ENCODE results near the gene CASP6.

CASP6 gene

DNA sequence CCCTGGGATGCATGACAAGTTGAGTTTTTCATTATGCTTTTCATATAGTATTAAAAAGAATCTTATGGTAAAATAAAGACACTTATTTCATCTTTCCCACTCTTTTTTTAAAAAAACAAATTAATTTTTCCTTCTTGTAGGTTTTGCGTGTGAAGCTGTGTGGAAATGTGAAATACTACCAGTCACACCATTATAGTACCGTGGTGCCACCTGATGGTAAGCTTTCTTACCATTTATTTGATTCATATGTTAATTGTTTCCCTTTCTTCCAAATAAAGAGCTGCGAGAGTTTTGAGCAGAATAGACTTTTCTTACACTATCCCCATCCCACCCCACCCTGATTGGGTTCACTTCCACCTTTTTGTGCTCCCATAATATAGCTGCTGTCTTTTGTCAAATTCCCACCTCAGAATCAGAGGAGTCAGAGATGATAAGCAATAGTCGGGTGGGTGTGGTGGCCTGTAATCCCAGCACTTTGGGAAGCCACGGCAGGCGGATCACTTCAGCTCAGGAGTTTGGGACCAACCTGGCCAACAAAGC lies 44.3 kb downstream of the CASP6 start:
- no peak for DNase-seq (ENCODE audit: low read depth)
- TF ChIP-seq, protein P1, sequence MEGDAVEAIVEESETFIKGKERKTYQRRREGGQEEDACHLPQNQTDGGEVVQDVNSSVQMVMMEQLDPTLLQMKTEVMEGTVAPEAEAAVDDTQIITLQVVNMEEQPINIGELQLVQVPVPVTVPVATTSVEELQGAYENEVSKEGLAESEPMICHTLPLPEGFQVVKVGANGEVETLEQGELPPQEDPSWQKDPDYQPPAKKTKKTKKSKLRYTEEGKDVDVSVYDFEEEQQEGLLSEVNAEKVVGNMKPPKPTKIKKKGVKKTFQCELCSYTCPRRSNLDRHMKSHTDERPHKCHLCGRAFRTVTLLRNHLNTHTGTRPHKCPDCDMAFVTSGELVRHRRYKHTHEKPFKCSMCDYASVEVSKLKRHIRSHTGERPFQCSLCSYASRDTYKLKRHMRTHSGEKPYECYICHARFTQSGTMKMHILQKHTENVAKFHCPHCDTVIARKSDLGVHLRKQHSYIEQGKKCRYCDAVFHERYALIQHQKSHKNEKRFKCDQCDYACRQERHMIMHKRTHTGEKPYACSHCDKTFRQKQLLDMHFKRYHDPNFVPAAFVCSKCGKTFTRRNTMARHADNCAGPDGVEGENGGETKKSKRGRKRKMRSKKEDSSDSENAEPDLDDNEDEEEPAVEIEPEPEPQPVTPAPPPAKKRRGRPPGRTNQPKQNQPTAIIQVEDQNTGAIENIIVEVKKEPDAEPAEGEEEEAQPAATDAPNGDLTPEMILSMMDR (IDR thresholded peaks at IDR 0.05; ENCODE audit: control insufficient read depth, insufficient read depth, low read depth, low read length, missing control alignments) = no peak
- no peak overlapping the region for H3K4me3 ChIP-seq (ENCODE audit: control insufficient read depth, low read depth, low read length)

DNA sequence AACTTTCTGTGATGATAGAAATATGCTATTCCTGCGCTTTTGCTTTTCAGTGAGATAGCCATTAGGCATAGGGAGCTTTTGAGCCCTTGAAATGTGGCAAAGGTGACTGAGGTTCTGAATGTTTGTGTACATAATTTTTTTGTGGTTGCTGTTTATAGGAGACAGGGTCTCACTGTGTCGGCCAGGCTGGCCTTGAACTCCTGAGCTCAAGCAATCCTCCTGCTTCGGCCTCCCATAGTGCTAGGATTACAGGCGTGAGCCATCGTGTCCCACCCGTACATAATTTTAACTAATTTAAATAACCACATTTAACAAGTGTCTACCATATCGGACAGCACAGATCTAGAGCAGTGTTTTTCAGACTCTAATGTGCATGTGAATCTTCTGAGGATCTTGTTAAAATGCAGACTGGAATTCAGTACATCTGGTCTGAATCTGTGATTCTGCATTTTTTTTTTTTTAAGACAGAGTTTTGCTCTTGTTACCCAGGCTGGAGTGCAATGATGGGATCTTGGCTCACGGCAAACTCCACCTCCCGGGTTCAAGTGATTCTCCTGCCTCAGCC lies 45.3 kb downstream of the CASP6 start:
- H3K4me3 ChIP-seq (ENCODE audit: control insufficient read depth, low read depth, low read length) = no peak overlapping the region
- DNase-seq (ENCODE audit: low read depth) = no peak
- TF ChIP-seq, protein P1 (IDR thresholded peaks at IDR 0.05; ENCODE audit: control insufficient read depth, insufficient read depth, low read depth, low read length, missing control alignments) = no peak

DNA sequence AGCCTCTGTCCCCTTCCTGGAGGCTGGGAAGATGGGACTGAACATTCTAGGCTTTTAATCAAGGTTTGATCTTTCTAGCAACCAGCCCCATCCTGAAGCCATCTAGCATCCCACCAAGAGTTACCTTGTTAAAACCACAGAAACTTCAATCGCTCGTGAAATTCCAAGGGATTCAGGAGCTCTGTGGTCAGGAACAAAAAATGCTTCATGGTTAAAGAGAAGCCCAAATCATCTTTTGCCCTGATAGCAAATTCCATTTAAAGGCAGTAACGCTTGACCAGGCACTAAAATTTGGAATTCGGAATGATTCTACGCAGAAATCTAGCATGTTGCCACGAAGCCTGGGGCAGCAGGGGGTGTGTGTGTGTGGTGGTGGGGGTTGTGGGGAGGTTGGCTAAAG lies 47.8 kb downstream of the CASP6 start:
- DNase-seq (ENCODE audit: low read depth) = no peak
- no peak overlapping the region for H3K4me3 ChIP-seq (ENCODE audit: control insufficient read depth, low read depth, low read length)
- TF ChIP-seq, protein P1 (IDR thresholded peaks at IDR 0.05; ENCODE audit: control insufficient read depth, insufficient read depth, low read depth, low read length, missing control alignments) = no peak

DNA sequence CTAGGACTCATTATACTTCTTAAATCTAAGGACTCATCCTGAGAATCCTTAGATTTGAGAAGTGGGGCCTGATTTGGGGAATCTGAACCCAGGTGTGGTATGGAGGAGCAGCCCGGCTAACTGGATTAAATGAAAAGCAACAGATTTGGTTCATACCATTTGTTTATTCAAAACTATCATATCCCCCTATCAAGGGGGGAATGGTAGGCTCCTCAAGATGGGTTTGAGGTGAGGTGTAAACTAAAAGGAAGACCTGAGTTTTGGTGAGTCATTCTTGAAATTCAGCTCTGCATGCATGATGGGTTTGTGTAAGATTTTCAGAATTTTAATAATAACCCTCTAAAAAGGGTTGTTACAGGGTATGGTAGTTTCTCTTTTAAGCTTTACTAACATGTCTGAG lies 53.4 kb downstream of the CASP6 start:
- H3K4me3 ChIP-seq (ENCODE audit: control insufficient read depth, low read depth, low read length) = no peak overlapping the region
- TF ChIP-seq, protein P1 (IDR thresholded peaks at IDR 0.05; ENCODE audit: control insufficient read depth, insufficient read depth, low read depth, low read length, missing control alignments) = no peak
- DNase-seq (ENCODE audit: low read depth) = no peak

DNA sequence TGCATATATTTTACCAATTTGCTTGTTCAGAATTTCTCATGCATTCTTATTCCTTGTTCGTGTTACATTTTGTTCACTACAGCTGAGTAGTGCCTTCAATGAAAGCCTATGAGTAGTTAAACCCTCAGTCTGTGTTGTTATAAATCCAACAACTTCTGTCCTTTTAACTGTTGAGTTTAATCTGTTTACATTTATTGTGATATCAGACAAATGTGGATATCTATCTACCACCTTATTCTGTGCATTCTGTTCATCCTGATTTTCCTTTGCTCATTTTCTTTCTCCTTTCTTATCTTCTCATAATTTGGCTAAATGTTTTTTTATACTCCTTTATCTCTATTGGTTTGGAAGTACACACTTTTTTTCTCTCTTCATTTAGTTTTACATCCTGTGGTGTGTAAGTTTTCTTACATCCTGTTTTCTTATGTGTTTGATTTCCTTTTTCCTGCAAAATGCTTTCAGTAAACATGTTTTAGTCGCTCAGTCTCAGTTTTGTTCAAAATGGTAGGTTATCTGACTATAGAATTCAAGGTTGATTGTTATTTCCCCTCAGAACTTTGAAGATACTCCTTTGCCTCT lies 54.2 kb downstream of the CASP6 start:
- TF ChIP-seq, protein P1 (IDR thresholded peaks at IDR 0.05; ENCODE audit: control insufficient read depth, insufficient read depth, low read depth, low read length, missing control alignments) = no peak
- no peak overlapping the region for H3K4me3 ChIP-seq (ENCODE audit: control insufficient read depth, low read depth, low read length)
- no peak for DNase-seq (ENCODE audit: low read depth)

DNA sequence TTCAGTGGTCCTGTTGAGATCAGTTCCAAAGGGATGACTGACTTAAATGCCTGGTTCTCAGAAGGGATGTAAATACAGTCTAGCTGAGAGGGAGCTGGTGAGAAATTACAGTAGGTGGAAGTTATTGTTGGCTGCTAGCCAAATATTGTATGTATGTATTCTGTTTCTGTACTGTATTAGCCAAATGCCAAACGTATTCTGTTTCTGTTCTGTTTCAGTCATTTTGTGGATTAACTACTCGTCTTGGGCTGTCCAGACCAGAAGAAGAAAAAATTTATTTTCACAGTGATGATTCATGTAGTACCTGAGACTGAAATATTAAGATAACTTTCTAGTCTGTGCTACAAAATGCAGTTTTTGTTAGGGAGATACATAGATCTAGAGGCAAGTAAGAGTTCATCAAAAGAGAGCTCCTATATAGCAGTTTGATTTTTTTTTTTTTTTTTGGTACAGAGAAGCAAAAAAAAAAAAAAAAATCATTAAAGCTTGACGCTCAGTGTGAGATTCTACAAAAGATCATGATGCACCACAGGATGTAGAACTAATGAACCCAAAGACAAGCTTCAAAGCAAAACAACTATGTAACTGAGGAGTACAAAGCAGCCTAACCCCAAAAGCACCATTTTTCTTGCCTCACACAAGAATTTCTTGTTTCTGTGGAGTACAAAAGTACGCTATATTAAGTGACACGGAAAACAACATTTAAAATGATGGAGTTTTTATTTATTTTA lies 54.8 kb downstream of the CASP6 start:
- DNase-seq (ENCODE audit: low read depth) = no peak
- TF ChIP-seq, protein P1 (IDR thresholded peaks at IDR 0.05; ENCODE audit: control insufficient read depth, insufficient read depth, low read depth, low read length, missing control alignments) = no peak

More for the DNA sequence above, 54.8 kb downstream of the CASP6 start:
- no peak overlapping the region for H3K4me3 ChIP-seq (ENCODE audit: control insufficient read depth, low read depth, low read length)
